ENCODE results near the gene ACTL6A.

DNA sequence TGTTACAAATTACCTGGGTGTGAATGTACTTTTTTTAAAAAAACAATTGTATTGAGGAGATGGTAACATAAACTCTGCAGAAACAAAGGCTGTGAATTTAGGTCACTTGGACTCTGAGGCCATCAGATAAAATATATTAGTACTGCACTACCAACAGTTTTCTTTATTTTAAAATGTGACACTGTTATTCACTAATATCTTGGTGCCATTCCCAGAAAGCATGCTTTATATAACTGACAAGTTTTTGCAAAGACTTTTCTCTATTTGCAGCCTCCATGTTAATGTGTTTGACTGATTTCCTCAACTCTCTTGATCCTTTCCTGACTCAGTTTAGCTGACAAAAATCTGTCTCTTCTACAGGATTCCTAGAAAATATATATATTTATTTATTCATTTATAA is 26.5 kb upstream of the ACTL6A start:
- TF ChIP-seq CTCF (IDR thresholded peaks at IDR 0.05 in 8 of 11, conservative IDR thresholded peaks at IDR 0.05 in 3 of 11) (no peak), POLR2AphosphoS5 (IDR thresholded peaks at IDR 0.05) (no peak), POLR2A (IDR thresholded peaks at IDR 0.05) (no peak)
